ENCODE data around the gene PYGB.

The PYGB gene

DNA sequence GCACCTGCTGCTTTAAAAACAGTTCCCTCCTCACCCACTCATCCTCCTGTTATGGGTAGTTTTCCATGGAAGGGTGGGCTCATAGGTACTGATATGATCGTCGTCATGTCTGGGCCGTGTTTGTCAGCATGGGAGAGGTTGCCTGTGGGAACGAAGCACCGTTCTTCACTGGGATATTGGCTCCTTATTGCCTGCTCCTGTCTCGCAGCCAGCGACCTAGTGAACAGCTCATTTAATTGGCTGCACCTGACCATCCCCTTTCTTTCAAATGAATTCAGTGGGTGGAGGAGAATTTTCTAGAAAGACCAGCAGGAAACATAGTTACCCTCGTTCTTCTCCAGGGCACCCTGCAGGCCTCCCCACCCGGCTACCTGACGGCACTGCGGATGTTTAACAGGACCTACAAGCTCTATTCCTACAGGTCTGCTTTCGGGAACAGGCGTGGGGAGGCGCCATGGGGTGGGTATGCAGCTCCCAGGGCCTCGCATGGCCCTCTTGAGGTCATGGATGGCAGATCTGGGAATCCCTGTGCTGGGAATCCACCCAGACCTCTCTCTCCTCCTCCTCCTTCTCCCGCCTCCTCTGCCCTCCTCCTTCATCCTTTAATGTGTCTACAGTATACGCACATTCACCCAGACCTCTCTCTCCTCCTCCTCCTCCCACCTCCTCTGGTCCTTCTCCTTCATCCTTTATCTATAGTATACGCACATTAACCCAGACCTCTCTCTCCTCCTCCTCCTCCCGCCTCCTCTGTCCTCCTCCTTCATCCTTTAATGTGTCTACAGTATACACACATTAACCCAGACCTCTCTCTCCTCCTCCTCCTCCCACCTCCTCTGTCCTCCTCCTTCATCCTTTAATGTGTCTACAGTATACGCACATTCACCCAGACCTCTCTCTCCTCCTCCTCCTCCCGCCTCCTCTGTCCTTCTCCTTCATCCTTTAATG lies 30.4 kb upstream of the PYGB start:
- peaks cover 12% of the 10 kb centered on the region for H3K36me3 ChIP-seq

DNA sequence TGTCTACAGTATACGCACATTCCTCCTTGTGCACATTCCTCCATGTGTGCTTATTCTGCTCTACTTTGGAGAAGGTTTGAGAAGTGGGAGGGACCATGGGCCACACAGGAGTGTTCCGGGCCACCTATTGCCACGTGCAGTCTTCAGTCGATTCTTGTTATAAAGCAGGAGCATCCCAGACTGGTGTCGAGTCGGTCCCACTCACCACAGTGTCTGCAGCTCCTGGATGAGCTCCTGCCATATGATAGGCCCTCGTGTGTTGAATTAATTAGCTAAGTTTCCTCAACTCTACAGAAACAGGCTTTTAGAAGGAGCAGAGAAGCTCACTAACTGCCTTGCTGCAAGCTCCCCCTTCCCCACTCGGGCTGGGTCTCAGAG lies 29.8 kb upstream of the PYGB start:
- Histone ChIP-seq H3K4me3 (ENCODE audit: low read depth in 1 of 2, low read length in 1 of 2) (no peak overlapping the region), H3K27me3 (no peaks in the 10 kb centered on the region), H3K9me3 (no peaks in the 10 kb centered on the region), H3K4me1 (ENCODE audit: control insufficient read depth in 1 of 2, insufficient read depth in 1 of 2, low read depth in 1 of 2, low read length in 1 of 2) (no peaks in the 10 kb centered on the region), H3K36me3 (peaks cover 12% of the 10 kb centered on the region), H3K27ac (no peak overlapping the region)
- no peak for TF ChIP-seq CTCF (IDR thresholded peaks at IDR 0.05)

More for the DNA sequence above, 30.4 kb upstream of the PYGB start:
- Histone ChIP-seq H3K27me3 (no peaks in the 10 kb centered on the region), H3K4me3 (ENCODE audit: low read depth in 1 of 2, low read length in 1 of 2) (no peak overlapping the region), H3K27ac (no peak overlapping the region), H3K9me3 (no peaks in the 10 kb centered on the region), H3K4me1 (ENCODE audit: control insufficient read depth in 1 of 2, insufficient read depth in 1 of 2, low read depth in 1 of 2, low read length in 1 of 2) (no peaks in the 10 kb centered on the region)
- TF ChIP-seq CTCF (IDR thresholded peaks at IDR 0.05) = no peak

GRCh38 chr20:25218492-25218891 lies 29.4 kb upstream of the PYGB start:
- TF ChIP-seq CTCF (IDR thresholded peaks at IDR 0.05) = no peak
- Histone ChIP-seq H3K9me3 (no peaks in the 10 kb centered on the region), H3K4me3 (ENCODE audit: low read depth in 1 of 2, low read length in 1 of 2) (no peak overlapping the region), H3K4me1 (ENCODE audit: control insufficient read depth in 1 of 2, insufficient read depth in 1 of 2, low read depth in 1 of 2, low read length in 1 of 2) (no peaks in the 10 kb centered on the region), H3K27me3 (no peaks in the 10 kb centered on the region), H3K27ac (no peak overlapping the region), H3K36me3 (peaks cover 12% of the 10 kb centered on the region)

GRCh38 chr20:25219365-25219764 lies 28.5 kb upstream of the PYGB start:
- Histone ChIP-seq H3K27ac (no peak overlapping the region), H3K4me1 (ENCODE audit: control insufficient read depth in 1 of 2, insufficient read depth in 1 of 2, low read depth in 1 of 2, low read length in 1 of 2) (no peaks in the 10 kb centered on the region), H3K36me3 (peaks cover 12% of the 10 kb centered on the region), H3K4me3 (ENCODE audit: low read depth in 1 of 2, low read length in 1 of 2) (no peak overlapping the region), H3K27me3 (no peaks in the 10 kb centered on the region), H3K9me3 (no peaks in the 10 kb centered on the region)
- TF ChIP-seq CTCF (IDR thresholded peaks at IDR 0.05) = no peak

GRCh38 chr20:25220021-25220730 lies 27.7 kb upstream of the PYGB start:
- no peak overlapping the region for H3K27ac ChIP-seq
- no peak for TF ChIP-seq CTCF (IDR thresholded peaks at IDR 0.05)
- peaks cover 11% of the 10 kb centered on the region for H3K36me3 ChIP-seq
- H3K27me3 ChIP-seq = no peaks in the 10 kb centered on the region
- no peaks in the 10 kb centered on the region for H3K9me3 ChIP-seq
- no peak overlapping the region for H3K4me3 ChIP-seq (ENCODE audit: low read depth in 1 of 2, low read length in 1 of 2)
- H3K4me1 ChIP-seq (ENCODE audit: control insufficient read depth in 1 of 2, insufficient read depth in 1 of 2, low read depth in 1 of 2, low read length in 1 of 2) = no peaks in the 10 kb centered on the region
